HG03571 (cell line): ENCODE data around the gene VCPKMT.

Source experiments
- ATAC-seq: cut with Tn5 transposase; IDR thresholded peaks from one replicate; pipeline ENCODE4 v1.9.1; 2021; ENCODE audit not compliant: unreplicated experiment

Gene VCPKMT

GRCh38 chr14:50116181-50116956, at the start of gene VCPKMT:
Gene VCPKMT (minus strand): TSS chr14:50116572. CDS start chr14:50116552, 20 bp downstream.
- ATAC-seq = peak; percentile 98

DNA sequence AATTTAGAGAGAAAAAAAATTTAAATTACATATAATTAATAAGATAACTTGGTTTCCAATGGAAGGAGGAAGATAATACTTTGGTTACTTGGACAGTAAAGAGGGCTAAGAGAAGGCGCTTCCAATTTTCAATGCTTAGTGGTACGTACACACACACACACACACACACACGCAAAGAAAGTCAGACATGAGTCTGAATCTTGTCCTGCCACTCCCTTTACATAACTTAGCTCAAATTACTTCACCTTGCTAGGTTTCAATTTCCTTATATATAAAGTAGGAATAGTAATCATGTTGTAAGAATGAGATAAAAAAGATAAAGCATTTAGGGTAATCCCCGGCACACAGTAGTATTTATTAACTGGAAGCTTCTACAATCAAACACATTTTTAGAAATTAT, 39.7 kb upstream of the VCPKMT start:
- no peak for ATAC-seq

GRCh38 chr14:50148799-50149198, 32.4 kb upstream of the VCPKMT start:
- ATAC-seq = no peak

DNA sequence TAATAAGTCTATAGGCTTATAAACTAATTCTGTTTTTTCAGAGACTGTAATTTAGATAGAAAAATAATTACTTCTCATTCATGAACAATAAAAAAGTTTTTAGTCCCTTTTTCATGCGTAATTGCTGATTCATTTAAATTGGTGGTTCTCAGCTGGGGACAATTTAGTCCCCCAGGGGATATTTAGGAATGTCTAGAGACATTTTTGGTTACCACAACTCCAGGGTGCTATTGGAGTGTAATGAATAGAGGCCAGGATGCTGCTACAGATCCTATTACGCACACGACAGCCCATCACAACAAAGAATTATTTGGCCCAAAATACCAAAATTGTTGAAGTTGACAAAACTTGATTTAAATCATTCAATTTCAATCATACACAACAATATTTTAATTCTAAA, 22.8 kb upstream of the VCPKMT start:
- no peak for ATAC-seq

GRCh38 chr14:50127802-50128201, 11.4 kb upstream of the VCPKMT start:
- ATAC-seq = no peak

GRCh38 chr14:50123062-50123461, 6.7 kb upstream of the VCPKMT start:
- ATAC-seq = no peak

- no peak for ATAC-seq
Observed at GRCh38 chr14:50122291-50122690, 5.9 kb upstream of the VCPKMT start.

GRCh38 chr14:50121486-50121885, 5.1 kb upstream of the VCPKMT start:
- ATAC-seq = no peak

GRCh38 chr14:50117456-50117855, 1.1 kb upstream of the VCPKMT start:
- ATAC-seq = no peak

GRCh38 chr14:50116966-50117365, 594 bp upstream of the VCPKMT start:
- peak; percentile 1 for ATAC-seq

DNA sequence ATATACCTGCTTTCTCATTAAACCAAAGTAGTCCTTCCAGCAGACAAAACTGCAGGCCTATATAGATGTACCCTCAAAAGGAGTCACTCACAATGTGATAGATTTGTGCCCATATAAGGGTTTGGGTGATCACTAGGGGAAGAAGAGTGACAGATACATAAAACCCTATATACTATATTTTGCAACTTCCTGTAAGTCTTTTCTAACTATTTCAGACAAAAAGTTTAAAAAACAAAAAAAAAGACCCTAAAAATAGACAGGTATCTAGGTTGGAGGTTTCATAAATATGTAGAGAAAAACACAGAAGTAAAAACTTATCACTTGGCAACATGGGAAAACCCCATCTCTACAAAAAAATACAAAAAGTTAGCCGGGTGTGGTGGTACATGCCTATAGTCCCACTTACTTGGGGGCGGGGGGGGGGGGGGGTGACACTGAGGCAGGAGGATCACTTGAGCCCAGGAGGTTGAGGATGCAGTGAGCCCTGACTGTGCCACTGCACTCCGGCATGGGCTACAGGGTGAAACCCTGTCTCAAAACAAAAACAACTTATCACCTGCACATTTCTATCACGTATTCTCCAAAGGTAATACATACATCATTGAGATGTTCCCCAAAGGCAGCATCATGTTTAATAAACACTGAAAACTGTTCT, 2.9 kb downstream of the VCPKMT start:
- no peak for ATAC-seq

- no peak for ATAC-seq
Observed at GRCh38 chr14:50110323-50111037, 5.9 kb downstream of the VCPKMT start.

GRCh38 chr14:50109342-50109741, 7.0 kb downstream of the VCPKMT start:
- no peak for ATAC-seq

DNA sequence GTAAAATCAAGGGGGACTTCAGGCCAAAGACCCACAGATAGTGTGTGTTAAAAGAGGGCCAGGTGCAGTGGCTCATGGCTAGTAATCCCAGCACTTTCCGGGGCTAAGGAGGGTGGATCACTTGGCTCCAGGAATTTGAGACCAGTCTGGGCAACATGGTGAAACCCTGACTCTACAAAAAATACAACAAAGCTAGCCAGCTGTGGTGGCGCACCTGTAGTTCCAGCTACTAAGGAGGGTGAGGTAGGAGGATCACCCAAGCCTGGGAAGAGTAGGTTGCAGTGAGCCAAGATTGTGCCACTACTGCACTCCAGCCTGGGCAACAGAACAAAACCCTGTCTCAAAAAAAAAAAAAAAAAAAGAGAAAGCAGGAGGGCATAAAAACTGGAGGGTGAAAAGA, 8.5 kb downstream of the VCPKMT start:
- no peak for ATAC-seq

GRCh38 chr14:50106178-50106577, 10.2 kb downstream of the VCPKMT start:
- no peak for ATAC-seq

DNA sequence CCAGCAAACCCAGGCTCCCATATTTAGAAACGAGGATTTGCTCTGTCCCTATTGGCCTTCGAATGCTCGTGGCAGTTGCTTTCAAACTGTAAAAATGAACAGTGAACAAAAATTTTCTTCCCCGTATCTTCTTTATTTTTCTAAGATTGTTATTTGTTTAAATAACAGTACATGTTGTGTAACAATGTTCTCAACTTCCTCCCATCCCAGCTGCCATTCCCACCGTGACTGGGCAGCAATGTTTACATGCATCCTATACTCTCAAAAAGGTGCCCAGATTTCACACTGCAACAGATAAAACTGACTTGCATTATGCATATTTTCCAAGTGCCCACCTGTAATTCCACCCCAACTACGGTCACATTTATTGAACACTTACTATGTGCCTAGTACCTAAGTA, 12.8 kb downstream of the VCPKMT start:
- ATAC-seq = no peak

DNA sequence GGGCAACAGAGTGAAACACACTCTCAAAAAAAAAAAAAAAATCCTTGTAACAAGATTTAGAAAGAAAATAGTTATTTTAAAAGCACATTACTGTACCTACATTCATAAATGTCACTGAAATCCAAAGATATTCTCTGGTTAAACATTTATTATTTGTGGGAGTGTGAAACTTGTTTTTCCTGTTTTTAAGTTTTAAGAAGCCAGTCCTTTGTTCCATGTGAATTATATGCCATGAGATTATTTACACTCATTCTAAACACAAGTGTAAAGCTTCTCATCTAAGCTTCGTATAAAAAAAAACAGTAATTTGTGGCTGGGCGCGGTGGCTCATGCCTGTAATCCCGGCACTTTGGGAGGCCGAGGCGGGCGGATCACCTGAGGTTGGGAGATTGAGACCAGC, 15.0 kb downstream of the VCPKMT start:
- ATAC-seq = no peak

- no peak for ATAC-seq
Observed at GRCh38 chr14:50100805-50101204, 15.6 kb downstream of the VCPKMT start.

GRCh38 chr14:50099335-50099734, 17.0 kb downstream of the VCPKMT start:
- no peak for ATAC-seq

DNA sequence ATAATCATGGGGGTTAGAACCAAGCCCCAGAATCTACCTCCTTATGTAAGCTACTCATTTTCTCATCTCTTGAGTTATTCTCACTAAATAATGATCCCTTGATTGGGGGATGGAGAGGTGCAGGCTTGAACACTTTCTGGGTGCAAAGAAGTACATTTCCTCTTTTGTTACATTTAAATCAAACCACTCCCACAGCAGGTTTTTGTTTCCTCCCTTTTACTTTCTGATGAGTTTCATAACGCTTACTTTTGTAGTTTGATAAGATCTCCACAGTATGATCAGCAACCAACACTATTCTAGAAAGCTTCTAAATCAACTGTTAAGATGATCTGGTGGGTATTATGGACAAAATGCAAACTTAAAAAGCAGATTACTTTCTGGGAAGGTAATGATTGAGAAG, 20.5 kb downstream of the VCPKMT start:
- ATAC-seq = no peak

DNA sequence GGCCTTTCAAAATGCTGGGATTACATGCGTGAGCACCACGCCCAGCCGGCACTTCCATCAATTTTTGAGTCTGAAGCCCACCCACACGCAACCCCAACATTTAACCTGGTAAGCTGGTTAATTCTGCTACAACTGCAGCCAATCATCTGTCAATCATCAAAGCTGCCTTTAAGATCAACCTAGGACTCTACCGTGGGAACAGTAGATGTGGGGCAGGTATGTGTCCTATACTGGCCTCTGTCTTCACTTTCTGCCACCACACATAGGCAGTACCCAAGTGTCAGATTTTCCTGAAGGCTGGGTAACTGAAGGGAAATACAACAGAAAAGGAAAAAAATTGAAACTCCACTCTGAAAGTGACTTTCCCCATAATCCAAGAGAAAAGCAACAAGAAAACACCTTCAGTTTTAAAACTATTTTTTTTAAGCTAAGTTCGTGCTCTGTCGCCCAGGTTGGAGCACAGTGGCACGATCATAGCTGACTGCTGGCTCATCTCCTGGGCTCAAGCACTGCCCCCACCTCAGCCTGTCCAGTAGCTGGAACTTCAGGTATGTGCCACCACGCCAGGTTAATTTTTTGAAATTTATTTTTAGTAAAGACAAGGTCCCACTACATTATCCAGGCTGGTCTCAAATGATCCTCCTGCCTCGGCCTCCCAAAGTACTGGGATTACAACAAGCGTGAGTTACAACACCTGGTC, 22.2 kb downstream of the VCPKMT start:
- no peak for ATAC-seq
